GM06990 (cell line): ENCODE data around the gene ABCA6.

Source experiments
- DNase-seq: peaks from one replicate; pipeline ENCODE4 v3.0.0-alpha.2; 2011; ENCODE audit not compliant: insufficient read length; ENCODE audit errors: extremely low read depth
- H3K27me3 ChIP-seq: replicated peaks from 2 replicates; pipeline ENCODE4 v1.6.0; 2011; ENCODE audit warnings: low read length; ENCODE audit not compliant: control insufficient read depth, insufficient read depth
- H3K36me3 ChIP-seq: 2 replicates; pipeline ENCODE4 v1.5.1; 2011; ENCODE audit warnings: low read length; ENCODE audit not compliant: control insufficient read depth, insufficient read depth
- H3K4me3 ChIP-seq: replicated peaks from 2 replicates; pipeline ENCODE4 v1.5.1; 2011; ENCODE audit warnings: low read depth, mild to moderate bottlenecking, control low read depth, low read length
- TF ChIP-seq, protein P1 (sequence below): IDR thresholded peaks from 2 replicates; pipeline ENCODE4 v1.5.1; 2011; ENCODE audit warnings: low read length, control low read depth, mild to moderate bottlenecking, inconsistent platforms; ENCODE audit not compliant: insufficient read depth, poor library complexity, severe bottlenecking

Gene ABCA6, protein sequence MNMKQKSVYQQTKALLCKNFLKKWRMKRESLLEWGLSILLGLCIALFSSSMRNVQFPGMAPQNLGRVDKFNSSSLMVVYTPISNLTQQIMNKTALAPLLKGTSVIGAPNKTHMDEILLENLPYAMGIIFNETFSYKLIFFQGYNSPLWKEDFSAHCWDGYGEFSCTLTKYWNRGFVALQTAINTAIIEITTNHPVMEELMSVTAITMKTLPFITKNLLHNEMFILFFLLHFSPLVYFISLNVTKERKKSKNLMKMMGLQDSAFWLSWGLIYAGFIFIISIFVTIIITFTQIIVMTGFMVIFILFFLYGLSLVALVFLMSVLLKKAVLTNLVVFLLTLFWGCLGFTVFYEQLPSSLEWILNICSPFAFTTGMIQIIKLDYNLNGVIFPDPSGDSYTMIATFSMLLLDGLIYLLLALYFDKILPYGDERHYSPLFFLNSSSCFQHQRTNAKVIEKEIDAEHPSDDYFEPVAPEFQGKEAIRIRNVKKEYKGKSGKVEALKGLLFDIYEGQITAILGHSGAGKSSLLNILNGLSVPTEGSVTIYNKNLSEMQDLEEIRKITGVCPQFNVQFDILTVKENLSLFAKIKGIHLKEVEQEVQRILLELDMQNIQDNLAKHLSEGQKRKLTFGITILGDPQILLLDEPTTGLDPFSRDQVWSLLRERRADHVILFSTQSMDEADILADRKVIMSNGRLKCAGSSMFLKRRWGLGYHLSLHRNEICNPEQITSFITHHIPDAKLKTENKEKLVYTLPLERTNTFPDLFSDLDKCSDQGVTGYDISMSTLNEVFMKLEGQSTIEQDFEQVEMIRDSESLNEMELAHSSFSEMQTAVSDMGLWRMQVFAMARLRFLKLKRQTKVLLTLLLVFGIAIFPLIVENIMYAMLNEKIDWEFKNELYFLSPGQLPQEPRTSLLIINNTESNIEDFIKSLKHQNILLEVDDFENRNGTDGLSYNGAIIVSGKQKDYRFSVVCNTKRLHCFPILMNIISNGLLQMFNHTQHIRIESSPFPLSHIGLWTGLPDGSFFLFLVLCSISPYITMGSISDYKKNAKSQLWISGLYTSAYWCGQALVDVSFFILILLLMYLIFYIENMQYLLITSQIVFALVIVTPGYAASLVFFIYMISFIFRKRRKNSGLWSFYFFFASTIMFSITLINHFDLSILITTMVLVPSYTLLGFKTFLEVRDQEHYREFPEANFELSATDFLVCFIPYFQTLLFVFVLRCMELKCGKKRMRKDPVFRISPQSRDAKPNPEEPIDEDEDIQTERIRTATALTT (N-terminal part only)

DNA sequence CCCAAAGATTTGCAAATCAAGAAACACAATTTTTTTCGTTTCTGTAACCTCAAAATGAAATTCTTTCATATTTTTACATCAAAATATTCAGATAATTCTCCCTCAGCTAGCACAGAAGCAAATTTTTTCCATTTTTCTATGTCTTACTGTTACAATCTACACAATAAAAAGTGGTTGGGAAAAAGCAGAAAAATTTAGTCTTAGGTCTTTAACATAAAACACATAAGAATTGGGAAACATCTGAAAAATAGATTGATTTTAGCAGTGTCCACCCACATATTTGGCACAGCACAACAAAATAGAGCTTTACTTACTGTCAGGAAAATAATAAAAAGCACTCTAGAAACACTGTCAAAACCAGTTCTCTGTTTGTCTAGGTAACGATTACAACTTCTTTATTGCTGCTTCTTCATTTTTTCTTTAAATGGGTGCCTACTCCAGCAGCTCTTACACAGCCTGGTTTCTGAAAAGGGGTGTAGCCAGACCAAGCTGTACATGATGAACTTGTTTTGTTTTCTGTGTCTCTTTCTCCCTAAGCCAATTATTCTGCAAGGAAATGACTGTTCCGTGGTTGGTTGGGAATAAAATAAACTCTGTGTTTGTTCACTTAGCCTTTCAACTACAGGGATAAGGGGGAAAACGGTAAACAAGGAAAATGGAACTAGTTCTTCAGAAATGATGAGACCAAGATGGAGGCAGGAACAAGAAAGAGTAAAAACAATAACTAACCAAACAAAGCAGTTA is at the start of gene ABCA6:
ABCA6 (minus strand) TSS at position 465 of the 744 bp plus-strand sequence. CDS start 1,192 bp downstream, outside the sequence.
- TF ChIP-seq, protein P1, sequence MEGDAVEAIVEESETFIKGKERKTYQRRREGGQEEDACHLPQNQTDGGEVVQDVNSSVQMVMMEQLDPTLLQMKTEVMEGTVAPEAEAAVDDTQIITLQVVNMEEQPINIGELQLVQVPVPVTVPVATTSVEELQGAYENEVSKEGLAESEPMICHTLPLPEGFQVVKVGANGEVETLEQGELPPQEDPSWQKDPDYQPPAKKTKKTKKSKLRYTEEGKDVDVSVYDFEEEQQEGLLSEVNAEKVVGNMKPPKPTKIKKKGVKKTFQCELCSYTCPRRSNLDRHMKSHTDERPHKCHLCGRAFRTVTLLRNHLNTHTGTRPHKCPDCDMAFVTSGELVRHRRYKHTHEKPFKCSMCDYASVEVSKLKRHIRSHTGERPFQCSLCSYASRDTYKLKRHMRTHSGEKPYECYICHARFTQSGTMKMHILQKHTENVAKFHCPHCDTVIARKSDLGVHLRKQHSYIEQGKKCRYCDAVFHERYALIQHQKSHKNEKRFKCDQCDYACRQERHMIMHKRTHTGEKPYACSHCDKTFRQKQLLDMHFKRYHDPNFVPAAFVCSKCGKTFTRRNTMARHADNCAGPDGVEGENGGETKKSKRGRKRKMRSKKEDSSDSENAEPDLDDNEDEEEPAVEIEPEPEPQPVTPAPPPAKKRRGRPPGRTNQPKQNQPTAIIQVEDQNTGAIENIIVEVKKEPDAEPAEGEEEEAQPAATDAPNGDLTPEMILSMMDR = no peak
- no peak for DNase-seq
- H3K36me3 ChIP-seq = no peaks in the 10 kb centered on the region
- H3K4me3 ChIP-seq = no peak within 1 kb of the TSS
- no peaks in the 10 kb centered on the region for H3K27me3 ChIP-seq

DNA sequence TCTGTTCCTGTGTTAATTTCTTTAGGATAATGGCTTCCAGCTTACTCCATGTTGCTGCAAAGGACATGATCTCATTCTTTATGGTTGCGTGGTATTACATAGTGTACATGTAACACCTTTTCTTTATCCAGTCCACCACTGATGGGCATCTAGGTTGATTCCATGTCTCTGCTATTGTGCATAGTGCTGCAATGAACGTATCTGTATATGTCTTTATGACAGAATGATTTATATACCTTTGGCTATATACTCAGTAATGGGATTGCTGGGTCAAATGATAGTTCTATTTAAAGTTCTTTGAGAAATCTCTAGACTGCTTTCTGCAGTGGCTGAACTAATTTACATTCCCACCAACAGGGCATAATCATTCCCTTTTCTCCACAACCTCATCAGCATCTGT is 47.1 kb upstream of the ABCA6 start:
- no peak overlapping the region for H3K4me3 ChIP-seq
- no peak for DNase-seq
- TF ChIP-seq, protein P1 = no peak

DNA sequence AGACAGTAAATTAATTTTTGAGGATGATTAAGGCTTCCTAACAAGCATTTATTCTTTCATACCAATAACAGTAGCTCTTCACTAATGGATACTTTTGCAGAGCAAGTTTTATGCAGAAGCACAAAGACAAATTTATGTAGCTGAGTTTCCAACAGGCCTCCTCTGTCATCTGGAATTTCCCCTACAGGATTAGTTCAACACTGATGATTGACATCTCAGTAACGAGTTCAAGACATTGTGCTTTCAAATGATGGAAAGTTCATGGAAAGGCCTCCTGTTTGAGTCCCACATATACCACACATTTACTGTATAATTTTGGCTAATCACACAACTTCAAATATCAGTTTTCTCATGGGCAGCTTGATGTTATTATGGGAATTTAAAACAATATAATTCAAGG is 46.4 kb upstream of the ABCA6 start:
- no peak for DNase-seq
- Histone ChIP-seq H3K36me3 (no peaks in the 10 kb centered on the region; the same call in 1 of the 2 replicates), H3K4me3 (no peak overlapping the region), H3K27me3 (no peaks in the 10 kb centered on the region)
- TF ChIP-seq, protein P1 = no peak

More for the DNA sequence above, 47.1 kb upstream of the ABCA6 start:
- Histone ChIP-seq H3K36me3 (no peaks in the 10 kb centered on the region), H3K27me3 (no peaks in the 10 kb centered on the region)

DNA sequence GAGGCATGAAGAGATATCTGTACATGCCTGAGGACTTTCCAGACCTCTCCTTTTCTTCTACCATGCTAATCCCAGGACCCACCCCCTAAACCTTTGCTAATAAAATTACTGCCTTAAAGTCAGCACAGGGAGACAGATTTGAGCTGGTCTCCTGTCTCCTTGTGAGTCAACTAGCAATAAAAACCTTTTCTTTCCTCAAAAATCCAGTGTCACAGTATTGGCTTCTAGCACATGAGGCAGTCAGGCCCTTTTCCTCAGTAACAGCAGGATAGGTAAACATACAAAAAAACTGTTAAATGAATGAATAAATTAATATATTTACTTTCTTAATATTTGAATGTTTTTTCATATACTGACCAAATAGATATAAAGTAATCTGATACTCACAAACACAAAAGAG is 45.6 kb upstream of the ABCA6 start:
- TF ChIP-seq, protein P1 = no peak

More for the DNA sequence above, 45.6 kb upstream of the ABCA6 start:
- no peaks in the 10 kb centered on the region; the same call in 1 of the 2 replicates for H3K36me3 ChIP-seq
- no peak for DNase-seq
- no peak overlapping the region for H3K4me3 ChIP-seq
- H3K27me3 ChIP-seq = no peaks in the 10 kb centered on the region
